Keratinocyte (primary cell): ENCODE measurements around the gene BRAT1. TPM values are rescaled to one million over a fixed set of nuclear protein-coding genes. Genes with fewer than 3 reads are reported as not detected.

Source experiments
- DNase-seq: peaks from one replicate; pipeline ENCODE4 v3.0.0-alpha.2; 2011; ENCODE audit warnings: low read depth, missing footprints, low spot score
- FAIRE-seq: peaks from 2 replicates; lab custom pipeline; 2011; peaks lifted over from hg19 to GRCh38; lab: Jason Lieb, UNC
- H2AFZ ChIP-seq: 2 replicates; pipeline ENCODE4 v1.6.0; 2012; ENCODE audit warnings: low read length, control low read depth, inconsistent platforms; ENCODE audit not compliant: control insufficient read depth
- H3K27ac ChIP-seq: 2 replicates; pipeline ENCODE4 v1.5.1; 2011; ENCODE audit warnings: low read length; ENCODE audit not compliant: control insufficient read depth, insufficient read depth
- H3K27me3 ChIP-seq: 3 replicates; pipeline ENCODE4 v1.6.0; 2011; ENCODE audit warnings: low read length; ENCODE audit not compliant: control insufficient read depth, insufficient read depth; ENCODE audit errors: extremely low read depth
- H3K36me3 ChIP-seq, 2 experiments: 2 replicates in 1 of 2; 3 replicates in 1 of 2; pipeline ENCODE4 v1.5.1; 2011; ENCODE audit warnings: low read length in 2 of 2, mild to moderate bottlenecking in 1 of 2; ENCODE audit not compliant: control insufficient read depth in 2 of 2, insufficient read depth in 2 of 2; ENCODE audit errors: extremely low read depth in 1 of 2
- H3K4me1 ChIP-seq: 3 replicates; pipeline ENCODE4 v1.5.1; 2011; ENCODE audit warnings: low read length; ENCODE audit not compliant: control insufficient read depth, insufficient read depth; ENCODE audit errors: extremely low read depth
- H3K4me2 ChIP-seq: 3 replicates; pipeline ENCODE4 v1.6.0; 2011; ENCODE audit warnings: low read depth, low read length; ENCODE audit not compliant: control insufficient read depth, insufficient read depth; ENCODE audit errors: extremely low read depth
- H3K4me3 ChIP-seq, 3 experiments: fragments of 200-600 bp in 1 of 3; sonication (generic) in 1 of 3; 2 replicates in 2 of 3; 3 replicates in 1 of 3; pipeline ENCODE4 v1.5.1; 2011 to 2016; ENCODE audit warnings: low read length in 3 of 3, mild to moderate bottlenecking in 3 of 3, control low read depth in 2 of 3, inconsistent platforms in 1 of 3, low read depth in 1 of 3, mixed read lengths in 1 of 3, mixed run types in 1 of 3, moderate library complexity in 1 of 3; ENCODE audit not compliant: control insufficient read depth in 2 of 3, insufficient read depth in 2 of 3; ENCODE audit errors: extremely low read depth in 1 of 3
- H3K79me2 ChIP-seq: 2 replicates; pipeline ENCODE4 v1.6.0; 2012; ENCODE audit warnings: low read length; ENCODE audit not compliant: control insufficient read depth, insufficient read depth
- H3K9ac ChIP-seq: 3 replicates; pipeline ENCODE4 v1.6.0; 2011; ENCODE audit warnings: low read length; ENCODE audit not compliant: control insufficient read depth, insufficient read depth; ENCODE audit errors: extremely low read depth
- H3K9me1 ChIP-seq: 3 replicates; pipeline ENCODE4 v1.6.0; 2011; ENCODE audit warnings: low read length; ENCODE audit not compliant: control insufficient read depth, insufficient read depth; ENCODE audit errors: extremely low read depth
- H3K9me3 ChIP-seq: 2 replicates; pipeline ENCODE4 v1.5.1; 2012; ENCODE audit warnings: low read depth, low read length; ENCODE audit not compliant: control insufficient read depth
- H4K20me1 ChIP-seq: 3 replicates; pipeline ENCODE4 v1.6.0; 2011; ENCODE audit warnings: low read length; ENCODE audit not compliant: control insufficient read depth, insufficient read depth; ENCODE audit errors: extremely low read depth
- EZH2 ChIP-seq: IDR thresholded peaks from one replicate; pipeline ENCODE4 v1.6.1; 2012; ENCODE audit warnings: inconsistent platforms, mild to moderate bottlenecking, low read length, moderate library complexity
- dilution Hi-C: fragments of 300-500 bp; cut with MboI; formaldehyde crosslinking; loops from one replicate; pipeline ENCODE4 v1.7.0; 2020; ENCODE audit warnings: low sequenced_read_pairs; ENCODE audit not compliant: extremely low pct_ligation_motif_present
- polyA plus RNA-seq, 5 experiments: library from polyadenylated mRNA; depleted of rRNA in 3 of 5; stranded (reverse) in 3 of 5; stranded (forward) in 1 of 5; unstranded in 1 of 5; fragments of >200 nt; gene quantifications; 1 replicate in 1 of 5; 2 replicates in 3 of 5; 3 replicates in 1 of 5; pipeline versions ENCODE4 v1.2.1 to v1.2.3, GENCODE V29; 2011 to 2012; ENCODE audit warnings: missing spikeins in 2 of 5, low read depth in 1 of 5, low replicate concordance in 1 of 5
- TF ChIP-seq, protein P1 (sequence below), 3 experiments: IDR thresholded peaks in 1 of 3; conservative IDR thresholded peaks in 1 of 3; optimal IDR thresholded peaks in 1 of 3; 2 replicates in 2 of 3; 3 replicates in 1 of 3; pipeline versions ENCODE3 to v1.5.1; 2011; ENCODE audit warnings: low read length in 3 of 3, mild to moderate bottlenecking in 3 of 3, moderate library complexity in 2 of 3, control low read depth in 1 of 3, inconsistent platforms in 1 of 3; ENCODE audit not compliant: insufficient read depth in 2 of 3; ENCODE audit errors: extremely low read depth in 1 of 3

BRAT1 gene
- polyA plus RNA-seq, 1 donor (not counting 4 experiments of a cell fraction or from before 2014, with no cell fraction given): 6.4 TPM

DNA sequence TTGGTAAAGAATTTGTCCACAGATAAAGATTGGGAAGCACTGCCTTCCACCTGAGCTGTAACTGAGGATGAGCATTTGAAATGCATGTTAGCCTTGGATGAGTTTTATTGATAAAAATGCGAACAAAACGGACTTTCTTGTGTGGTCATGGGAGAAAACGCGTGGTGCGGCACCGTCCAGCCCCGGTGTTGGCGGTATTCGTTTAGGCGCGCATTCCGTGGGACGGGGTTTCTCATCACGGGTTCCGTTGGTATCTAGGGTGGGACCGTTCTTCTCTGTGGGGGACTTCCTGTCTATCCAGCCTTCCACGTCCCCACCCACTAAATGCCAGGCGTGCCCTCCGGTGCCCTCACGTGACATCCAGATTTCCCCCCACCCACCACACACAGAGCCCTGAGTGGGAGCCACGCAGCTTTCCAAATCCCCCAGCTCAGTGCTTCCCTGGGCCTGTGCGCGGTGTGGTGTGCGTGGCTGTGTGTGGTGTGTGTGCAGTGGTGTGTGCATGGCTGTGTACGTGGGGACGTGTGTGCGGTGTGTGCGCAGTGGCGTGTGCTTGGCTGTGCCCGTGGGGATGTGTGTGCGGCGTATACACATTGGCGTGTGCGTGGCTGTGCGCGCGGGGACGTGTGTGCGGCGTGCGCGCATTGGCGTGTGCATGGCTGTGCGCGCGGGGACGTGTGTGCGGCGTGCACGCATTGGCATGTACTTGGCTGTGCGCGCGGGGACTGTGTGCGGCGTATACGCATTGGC lies 21.6 kb upstream of the BRAT1 start:
- no peak overlapping the region for H2AFZ ChIP-seq
- no peaks in the 10 kb centered on the region for H3K79me2 ChIP-seq
- H3K9me3 ChIP-seq: no peaks in the 10 kb centered on the region
- no peak overlapping the region for H3K27ac ChIP-seq
- no peak overlapping the region for H3K4me3 ChIP-seq
- no peaks in the 10 kb centered on the region for H3K27me3 ChIP-seq
- no peak overlapping the region for H3K9ac ChIP-seq
- no peaks in the 10 kb centered on the region for H3K9me1 ChIP-seq
- no peak overlapping the region for H3K4me2 ChIP-seq
- TF ChIP-seq, protein P1, sequence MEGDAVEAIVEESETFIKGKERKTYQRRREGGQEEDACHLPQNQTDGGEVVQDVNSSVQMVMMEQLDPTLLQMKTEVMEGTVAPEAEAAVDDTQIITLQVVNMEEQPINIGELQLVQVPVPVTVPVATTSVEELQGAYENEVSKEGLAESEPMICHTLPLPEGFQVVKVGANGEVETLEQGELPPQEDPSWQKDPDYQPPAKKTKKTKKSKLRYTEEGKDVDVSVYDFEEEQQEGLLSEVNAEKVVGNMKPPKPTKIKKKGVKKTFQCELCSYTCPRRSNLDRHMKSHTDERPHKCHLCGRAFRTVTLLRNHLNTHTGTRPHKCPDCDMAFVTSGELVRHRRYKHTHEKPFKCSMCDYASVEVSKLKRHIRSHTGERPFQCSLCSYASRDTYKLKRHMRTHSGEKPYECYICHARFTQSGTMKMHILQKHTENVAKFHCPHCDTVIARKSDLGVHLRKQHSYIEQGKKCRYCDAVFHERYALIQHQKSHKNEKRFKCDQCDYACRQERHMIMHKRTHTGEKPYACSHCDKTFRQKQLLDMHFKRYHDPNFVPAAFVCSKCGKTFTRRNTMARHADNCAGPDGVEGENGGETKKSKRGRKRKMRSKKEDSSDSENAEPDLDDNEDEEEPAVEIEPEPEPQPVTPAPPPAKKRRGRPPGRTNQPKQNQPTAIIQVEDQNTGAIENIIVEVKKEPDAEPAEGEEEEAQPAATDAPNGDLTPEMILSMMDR (optimal IDR thresholded peaks at IDR 0.05 in 1 of 3, IDR thresholded peaks at IDR 0.05 in 1 of 3, conservative IDR thresholded peaks at IDR 0.05 in 1 of 3; ENCODE audit: extremely low read depth in 1 of 3, insufficient read depth in 2 of 3, low read length in 3 of 3): no peak
- TF ChIP-seq EZH2: no peak
- peaks cover 8% of the 10 kb centered on the region for H3K4me1 ChIP-seq
- DNase-seq: no peak
- FAIRE-seq: no peak
- dilution Hi-C loops: no loop called here
- H4K20me1 ChIP-seq: no peaks in the 10 kb centered on the region
- H3K36me3 ChIP-seq: peaks cover 8 to 16% of the 10 kb centered on the region in 2 experiments

DNA sequence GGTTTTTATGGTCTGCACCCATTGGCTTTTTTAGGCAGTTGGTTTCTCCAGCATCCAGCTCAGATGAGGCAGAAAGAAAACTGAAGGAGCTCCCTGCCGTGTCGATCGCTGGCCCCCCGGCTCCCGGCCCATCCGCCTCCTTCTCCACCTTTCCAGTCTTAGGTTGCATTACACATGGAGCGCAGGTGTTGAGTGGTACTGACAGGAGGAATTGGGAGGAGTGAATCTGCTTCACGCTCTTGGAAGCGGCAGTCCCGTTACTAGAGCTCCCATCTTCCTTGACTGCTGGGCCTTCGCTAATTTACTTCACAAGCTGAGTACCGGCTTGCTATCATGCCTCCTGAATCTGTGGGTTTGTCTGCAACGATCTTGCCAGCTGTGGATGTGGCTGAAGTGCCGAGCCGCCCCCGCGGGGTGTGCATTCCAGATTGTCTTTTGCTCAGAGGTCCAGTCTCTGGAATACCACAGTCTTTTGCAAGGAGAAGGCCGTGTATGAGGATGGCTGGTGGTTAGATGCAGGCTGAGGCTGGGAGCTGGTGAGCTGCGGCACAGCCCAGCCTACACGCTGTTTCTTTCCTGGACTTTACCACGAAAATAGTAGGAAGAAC lies 20.5 kb upstream of the BRAT1 start:
- dilution Hi-C loops: no loop called here

More for the DNA sequence above, 20.5 kb upstream of the BRAT1 start:
- Histone ChIP-seq H3K4me1 (peaks cover 10% of the 10 kb centered on the region), H4K20me1 (no peaks in the 10 kb centered on the region), H3K27me3 (no peaks in the 10 kb centered on the region), H3K79me2 (no peaks in the 10 kb centered on the region), H3K36me3 (peaks cover 8 to 16% of the 10 kb centered on the region in 2 experiments), H3K9me3 (no peaks in the 10 kb centered on the region), H3K27ac (no peak overlapping the region), H3K4me2 (no peak overlapping the region), H3K9me1 (no peaks in the 10 kb centered on the region), H3K9ac (no peak overlapping the region), H3K4me3 (no peak overlapping the region), H2AFZ (no peak overlapping the region)
- TF ChIP-seq, protein P1 (optimal IDR thresholded peaks at IDR 0.05 in 1 of 3, IDR thresholded peaks at IDR 0.05 in 1 of 3, conservative IDR thresholded peaks at IDR 0.05 in 1 of 3; ENCODE audit: extremely low read depth in 1 of 3, insufficient read depth in 2 of 3, low read length in 3 of 3): no peak
- TF ChIP-seq EZH2: no peak
- no peak for FAIRE-seq
- no peak for DNase-seq
